ENCODE results near the gene SPAG16.
"Not testable (repeated sequence)": the region's sequence is repeated elsewhere in the genome, so short reads cannot be mapped to it uniquely, and the experiment has no call there.

Gene SPAG16

GRCh38 chr2:213408426-213409070, 124.3 kb downstream of the SPAG16 start:
- not testable (repeated sequence) for DNase-seq (ENCODE audit: low spot score)

GRCh38 chr2:213410687-213411086, 126.4 kb downstream of the SPAG16 start:
- not testable (repeated sequence) for DNase-seq (ENCODE audit: low spot score)

- no peak for DNase-seq (ENCODE audit: low spot score)
Observed at GRCh38 chr2:213411582-213412289, 127.5 kb downstream of the SPAG16 start.

GRCh38 chr2:213415093-213415492, 130.8 kb downstream of the SPAG16 start:
- DNase-seq (ENCODE audit: low spot score), result no peak

- no peak for DNase-seq (ENCODE audit: low spot score)
Observed at GRCh38 chr2:213416832-213417231, 132.6 kb downstream of the SPAG16 start.

- DNase-seq (ENCODE audit: low spot score), result no peak
Observed at GRCh38 chr2:213419980-213420379, 135.7 kb downstream of the SPAG16 start.

GRCh38 chr2:213420828-213421385, 136.6 kb downstream of the SPAG16 start:
- DNase-seq (ENCODE audit: low spot score), result no peak

GRCh38 chr2:213422211-213422610, 137.9 kb downstream of the SPAG16 start:
- DNase-seq (ENCODE audit: low spot score), result no peak

GRCh38 chr2:213425618-213426017, 141.4 kb downstream of the SPAG16 start:
- DNase-seq (ENCODE audit: low spot score), result no peak

- no peak for DNase-seq (ENCODE audit: low spot score)
Observed at GRCh38 chr2:213429516-213429915, 145.3 kb downstream of the SPAG16 start.

GRCh38 chr2:213443921-213444320, 159.7 kb downstream of the SPAG16 start:
- no peak for DNase-seq (ENCODE audit: low spot score)

GRCh38 chr2:213451542-213452239, 167.4 kb downstream of the SPAG16 start:
- no peak for DNase-seq (ENCODE audit: low spot score)

- DNase-seq (ENCODE audit: low spot score), result no peak
Observed at GRCh38 chr2:213455316-213456008, 171.2 kb downstream of the SPAG16 start.

GRCh38 chr2:213475433-213475832, 191.2 kb downstream of the SPAG16 start:
- DNase-seq (ENCODE audit: low spot score), result no peak

GRCh38 chr2:213476641-213477040, 192.4 kb downstream of the SPAG16 start:
- no peak for DNase-seq (ENCODE audit: low spot score)

- no peak for DNase-seq (ENCODE audit: low spot score)
Observed at GRCh38 chr2:213490087-213490486, 205.8 kb downstream of the SPAG16 start.

GRCh38 chr2:213491376-213491775, 207.1 kb downstream of the SPAG16 start:
- DNase-seq (ENCODE audit: low spot score), result no peak

GRCh38 chr2:213496226-213496625, 212.0 kb downstream of the SPAG16 start:
- no peak for DNase-seq (ENCODE audit: low spot score)

GRCh38 chr2:213500881-213501280, 216.6 kb downstream of the SPAG16 start:
- DNase-seq (ENCODE audit: low spot score), result no peak

GRCh38 chr2:213524164-213524563, 239.9 kb downstream of the SPAG16 start:
- no peak for DNase-seq (ENCODE audit: low spot score)

- DNase-seq (ENCODE audit: low spot score), result no peak
Observed at GRCh38 chr2:213537579-213537978, 253.3 kb downstream of the SPAG16 start.

- DNase-seq (ENCODE audit: low spot score), result no peak
Observed at GRCh38 chr2:213544940-213545339, 260.7 kb downstream of the SPAG16 start.

Data from activated CD4-positive, alpha-beta T cell treated with anti-CD3 and anti-CD28 coated beads, Interleukin-2, Interleukin-4, amounts not matched to agents 100 ng/mL and 50 ng/mL, durations not matched to agents 16 hours and 8 hours (primary cell).